Esophagus muscularis mucosa (tissue), 3 donors: ENCODE results near the gene PRKACG.

Experiments used
- CTCF ChIP-seq, 3 experiments: fragments of 200-600 bp in 2 of 3; fragments of 450-650 bp in 1 of 3; sonication (generic) in 2 of 3; IDR thresholded peaks; one replicate each; pipeline ENCODE4 v1.5.1; 2017 to 2019; ENCODE audit warnings: antibody characterized with exemption in 3 of 3, mild to moderate bottlenecking in 2 of 3, moderate library complexity in 1 of 3
- POLR2A ChIP-seq: fragments of 450-650 bp; IDR thresholded peaks from one replicate; pipeline ENCODE4 v1.6.1; 2017; ENCODE audit warnings: antibody characterized with exemption, moderate library complexity, mild to moderate bottlenecking, low read depth
- POLR2AphosphoS5 ChIP-seq, 2 donors: sonication (generic); formaldehyde crosslinking; IDR thresholded peaks; one replicate each; pipeline ENCODE4 v1.6.1; 2017; ENCODE audit warnings: antibody characterized with exemption in 2 of 2

GRCh38 chr9:69036309-69036708 is 22.4 kb upstream of the PRKACG start:
- TF ChIP-seq POLR2AphosphoS5 (IDR thresholded peaks at IDR 0.05) (no peak), CTCF (IDR thresholded peaks at IDR 0.05) (no peak), POLR2A (no peak)
